NOMO-1 treated with DMSO at 0.1 percent for 48 hours (cell line): ENCODE measurements around the gene JUND.
A peak's percentile ranks its signal among the peaks of the same experiment; 100 is the strongest.
"Not testable (repeated sequence)": the region's sequence is repeated elsewhere in the genome, so short reads cannot be mapped to it uniquely, and the experiment has no call there.

Experiments
- DNase-seq: peaks from one replicate; lab custom pipeline; 2025; ENCODE audit not compliant: unreplicated experiment; lab: John Stamatoyannopoulos, UW

The JUND gene

GRCh38 chr19:18281082-18282020 lies at the start of gene JUND:
Gene JUND, minus strand, starts transcription at chr19:18281622. Its CDS starts 138 bp downstream, at chr19:18281484.
- DNase-seq: peak; percentile 98

GRCh38 chr19:18330868-18331267 lies 49.4 kb upstream of the JUND start:
- DNase-seq: no peak

GRCh38 chr19:18329035-18329376 lies 47.6 kb upstream of the JUND start:
- DNase-seq: no peak

GRCh38 chr19:18328340-18329034 lies 47.1 kb upstream of the JUND start:
- DNase-seq: peak; percentile 95

- DNase-seq: no peak
These were observed 45.4 kb upstream of the JUND start for GRCh38 chr19:18326772-18327171.

GRCh38 chr19:18324373-18324731 lies 42.9 kb upstream of the JUND start:
- not testable (repeated sequence) for DNase-seq

GRCh38 chr19:18322759-18323460 lies 41.5 kb upstream of the JUND start, which contains the start of gene LSM4:
Gene LSM4, minus strand, starts transcription at chr19:18323076. Its CDS starts 56 bp downstream, at chr19:18323020.
- peak; percentile 98 for DNase-seq

GRCh38 chr19:18322318-18322758 lies 40.9 kb upstream of the JUND start:
- peak; percentile 50 for DNase-seq

- peak; percentile 59 for DNase-seq
These were observed 40.3 kb upstream of the JUND start for GRCh38 chr19:18321734-18322102.

- no peak for DNase-seq
These were observed 39.7 kb upstream of the JUND start for GRCh38 chr19:18320865-18321733.

GRCh38 chr19:18319591-18320135 lies 38.2 kb upstream of the JUND start:
- no peak for DNase-seq

GRCh38 chr19:18317961-18318800 lies 36.8 kb upstream of the JUND start:
- DNase-seq: no peak

GRCh38 chr19:18313398-18313797 lies 32.0 kb upstream of the JUND start:
- DNase-seq: no peak

- no peak for DNase-seq
These were observed 30.7 kb upstream of the JUND start for GRCh38 chr19:18312092-18312534.

- no peak for DNase-seq
These were observed 30.2 kb upstream of the JUND start for GRCh38 chr19:18311502-18312091.

GRCh38 chr19:18310966-18311365 lies 29.5 kb upstream of the JUND start:
- no peak for DNase-seq

- no peak for DNase-seq
These were observed 28.9 kb upstream of the JUND start for GRCh38 chr19:18310118-18310909.

- DNase-seq: no peak
These were observed 28.2 kb upstream of the JUND start for GRCh38 chr19:18309525-18310064.
